Measurements from ENCODE around the gene AKT1S1. TPM values are rescaled to one million over a fixed set of nuclear protein-coding genes. Genes with fewer than 3 reads are reported as not detected.

AKT1S1 gene
- polyA plus RNA-seq, 1 donor from 2014 or later, result 5.0 TPM

DNA sequence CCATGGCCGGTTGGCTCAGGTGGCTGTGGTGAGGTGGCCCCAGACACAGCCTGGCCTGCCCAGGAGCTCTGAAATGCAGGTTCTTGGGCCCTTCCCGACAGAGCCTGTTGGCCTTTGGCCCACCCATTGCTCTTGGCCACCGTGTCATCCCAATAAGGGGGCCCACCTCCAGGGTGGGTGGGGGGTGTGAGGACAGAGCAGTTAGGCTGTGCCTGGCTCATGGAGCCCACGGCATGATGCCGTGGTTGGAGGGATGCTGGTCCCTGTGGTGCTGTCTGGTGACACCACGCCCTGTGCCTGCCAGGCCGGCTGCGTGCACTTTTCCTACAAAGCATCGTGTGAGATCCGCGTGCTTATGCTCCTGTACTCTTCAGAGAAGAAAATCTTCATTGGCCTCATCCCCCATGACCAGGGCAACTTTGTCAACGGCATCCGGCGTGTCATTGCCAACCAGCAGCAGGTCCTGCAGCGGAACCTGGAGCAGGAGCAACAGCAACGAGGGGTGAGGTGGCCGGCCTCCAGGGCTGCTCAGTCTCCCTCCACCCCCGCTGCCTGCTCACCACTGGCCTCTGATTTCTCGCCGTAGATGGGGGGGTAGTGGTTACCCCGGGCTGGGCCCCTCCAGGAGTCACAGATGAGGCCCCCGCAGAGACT, 17.3 kb downstream of the AKT1S1 start:
- H3K4me1 Mint-ChIP-seq, result peaks cover 0 to 5% (median 5%) of the 10 kb centered on the region in 3 donors
- H3K27ac Mint-ChIP-seq, result no peak overlapping the region
- peaks cover 10% of the 10 kb centered on the region for H3K36me3 Mint-ChIP-seq
- H3K4me3 Mint-ChIP-seq, result peak overlapping the region in 1 of 4 donors; percentile 48
- no peaks in the 10 kb centered on the region for H3K9me3 Mint-ChIP-seq
- no peaks in the 10 kb centered on the region for H3K27me3 Mint-ChIP-seq

DNA sequence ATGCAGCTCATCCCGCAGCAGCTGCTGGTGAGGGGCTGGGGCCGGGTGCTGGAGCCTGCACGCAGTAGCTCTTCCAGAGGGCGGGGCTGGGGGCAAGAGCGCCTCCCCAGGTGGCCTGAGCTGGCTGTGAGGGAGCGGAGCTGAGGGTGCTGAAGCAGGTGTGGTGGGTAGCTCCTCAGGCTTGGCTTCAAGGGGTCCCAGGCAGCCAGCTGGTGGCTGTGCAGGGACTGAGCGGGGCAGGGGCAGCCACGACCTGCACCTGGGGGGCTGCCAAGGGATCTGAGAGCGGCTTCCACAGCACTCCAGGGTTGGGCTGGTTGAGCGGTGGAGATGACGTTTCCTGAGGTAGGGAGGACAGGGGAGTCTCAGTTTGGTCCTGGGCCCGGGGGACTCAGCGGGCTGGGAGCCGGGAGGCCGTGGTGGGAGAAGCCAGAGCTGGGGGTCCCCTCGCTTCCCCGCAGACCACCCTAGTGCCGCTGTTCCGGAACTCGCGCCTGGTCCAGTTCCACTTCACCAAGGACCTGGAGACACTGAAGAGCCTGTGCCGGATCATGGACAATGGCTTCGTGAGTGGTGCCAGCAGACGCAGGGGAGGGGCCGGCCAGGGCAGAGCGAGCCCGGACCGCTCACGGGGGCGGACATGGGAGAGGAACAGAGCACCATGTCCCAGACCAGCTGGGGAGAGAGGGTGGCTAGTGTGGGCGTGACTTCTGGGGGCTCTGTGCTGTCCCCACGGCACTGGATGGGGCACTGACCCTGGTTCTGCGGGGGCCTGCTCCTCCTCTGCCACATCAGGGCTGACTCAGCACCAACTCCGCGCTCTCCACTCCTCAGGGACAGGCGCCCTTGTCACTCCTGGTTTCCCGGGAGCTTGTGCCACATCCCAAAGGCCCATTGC, 18.8 kb downstream of the AKT1S1 start:
- Mint-ChIP-seq H3K27ac (peak overlapping the region in 1 of 3 donors; percentile 51), H3K4me1 (peaks cover 0 to 7% (median 5%) of the 10 kb centered on the region in 3 donors), H3K36me3 (peaks cover 7% of the 10 kb centered on the region), H3K4me3 (peak overlapping the region in 1 of 4 donors; percentile 29), H3K27me3 (no peaks in the 10 kb centered on the region), H3K9me3 (no peaks in the 10 kb centered on the region)

DNA sequence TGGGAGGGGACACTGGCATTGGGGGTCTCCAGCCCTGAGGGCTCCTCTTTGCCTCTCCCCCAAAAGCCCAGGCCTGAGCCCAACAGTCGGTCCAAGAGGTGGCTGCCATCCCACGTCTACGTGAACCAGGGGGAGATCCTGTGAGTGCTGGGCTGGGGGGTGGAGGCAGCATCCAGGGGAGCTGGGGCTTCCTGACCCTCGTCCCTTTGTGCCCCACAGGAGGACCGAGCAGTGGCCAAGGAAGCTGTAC, 19.4 kb downstream of the AKT1S1 start:
- no peak overlapping the region for H3K4me3 Mint-ChIP-seq
- H3K27me3 Mint-ChIP-seq, result no peaks in the 10 kb centered on the region
- peaks cover under 1 to 6% (median 6%) of the 10 kb centered on the region in 3 donors for H3K4me1 Mint-ChIP-seq
- no peaks in the 10 kb centered on the region for H3K9me3 Mint-ChIP-seq
- no peak overlapping the region for H3K27ac Mint-ChIP-seq
- H3K36me3 Mint-ChIP-seq, result peaks cover 5% of the 10 kb centered on the region

DNA sequence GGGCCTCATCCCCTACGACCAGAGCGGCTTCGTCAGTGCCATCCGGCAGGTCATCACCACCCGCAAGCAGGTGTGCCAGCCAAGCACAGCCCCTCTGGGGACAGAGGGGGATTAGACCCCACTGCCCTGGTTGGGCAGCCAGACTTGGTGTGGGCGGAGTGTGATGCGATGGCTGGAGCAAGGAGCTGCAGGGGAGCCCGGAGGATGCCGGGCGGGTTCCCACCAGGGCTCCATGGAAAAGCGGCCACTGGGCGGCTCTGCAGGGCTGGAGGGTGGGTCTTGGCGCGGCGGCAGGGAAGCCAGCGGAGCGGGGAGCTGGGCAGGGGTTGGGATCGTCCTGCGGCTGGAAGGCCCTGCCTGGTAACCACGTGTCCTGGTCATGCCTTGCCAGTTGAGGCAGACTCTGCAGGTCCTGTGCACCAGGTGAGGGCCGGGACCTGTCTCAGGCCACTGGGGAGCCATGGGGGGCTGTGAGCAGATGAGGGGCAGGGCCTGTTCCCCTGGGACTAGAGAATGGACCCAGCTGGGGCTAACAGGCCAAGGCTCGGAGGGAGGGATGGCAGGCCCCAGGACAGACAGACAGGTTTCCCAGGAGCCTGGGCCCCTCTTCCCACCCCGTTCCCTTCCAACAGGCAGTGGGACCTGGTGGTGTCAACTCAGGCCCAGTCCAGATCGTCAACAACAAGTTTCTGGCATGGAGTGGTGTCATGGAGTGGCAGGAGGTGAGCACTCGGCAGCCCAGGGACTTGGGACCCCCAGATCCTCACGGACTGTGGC, 19.9 kb downstream of the AKT1S1 start:
- H3K9me3 Mint-ChIP-seq, result no peaks in the 10 kb centered on the region
- peak overlapping the region in 1 of 3 donors; percentile 56 for H3K27ac Mint-ChIP-seq
- H3K36me3 Mint-ChIP-seq, result peaks cover 5% of the 10 kb centered on the region
- peaks cover 6 to 11% (median 11%) of the 10 kb centered on the region in 3 donors for H3K4me1 Mint-ChIP-seq
- no peaks in the 10 kb centered on the region for H3K27me3 Mint-ChIP-seq
- H3K4me3 Mint-ChIP-seq, result peak overlapping the region in 1 of 4 donors; percentile 73

DNA sequence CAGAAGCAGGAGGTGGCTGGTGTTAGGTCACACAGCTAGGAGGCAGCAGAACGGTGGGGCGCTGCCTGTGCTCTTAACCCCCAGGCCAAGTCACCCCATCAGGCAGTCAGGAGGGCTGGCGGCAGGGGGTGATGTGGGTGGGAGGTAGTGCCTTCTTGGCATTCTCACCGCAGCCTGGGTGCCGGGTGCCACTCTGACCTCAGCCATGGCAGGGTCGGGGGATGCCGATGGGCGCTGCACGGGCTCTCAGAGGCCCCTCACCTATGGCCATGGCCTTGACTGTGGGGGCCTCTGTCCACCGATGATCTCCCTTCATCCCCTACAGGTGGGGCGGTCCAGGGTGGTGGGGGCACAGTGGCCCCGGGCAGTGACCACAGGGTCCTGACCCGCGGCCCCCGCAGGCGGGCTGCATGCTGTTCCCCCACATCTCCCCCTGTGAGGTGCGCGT, 20.6 kb downstream of the AKT1S1 start:
- Mint-ChIP-seq H3K27ac (peak overlapping the region in 2 of 3 donors; percentile 50 to 56), H3K4me1 (peaks cover 10 to 13% (median 13%) of the 10 kb centered on the region in 3 donors), H3K27me3 (no peaks in the 10 kb centered on the region), H3K4me3 (peak overlapping the region in 1 of 4 donors; percentile 73), H3K9me3 (no peaks in the 10 kb centered on the region), H3K36me3 (peaks cover 3% of the 10 kb centered on the region)

DNA sequence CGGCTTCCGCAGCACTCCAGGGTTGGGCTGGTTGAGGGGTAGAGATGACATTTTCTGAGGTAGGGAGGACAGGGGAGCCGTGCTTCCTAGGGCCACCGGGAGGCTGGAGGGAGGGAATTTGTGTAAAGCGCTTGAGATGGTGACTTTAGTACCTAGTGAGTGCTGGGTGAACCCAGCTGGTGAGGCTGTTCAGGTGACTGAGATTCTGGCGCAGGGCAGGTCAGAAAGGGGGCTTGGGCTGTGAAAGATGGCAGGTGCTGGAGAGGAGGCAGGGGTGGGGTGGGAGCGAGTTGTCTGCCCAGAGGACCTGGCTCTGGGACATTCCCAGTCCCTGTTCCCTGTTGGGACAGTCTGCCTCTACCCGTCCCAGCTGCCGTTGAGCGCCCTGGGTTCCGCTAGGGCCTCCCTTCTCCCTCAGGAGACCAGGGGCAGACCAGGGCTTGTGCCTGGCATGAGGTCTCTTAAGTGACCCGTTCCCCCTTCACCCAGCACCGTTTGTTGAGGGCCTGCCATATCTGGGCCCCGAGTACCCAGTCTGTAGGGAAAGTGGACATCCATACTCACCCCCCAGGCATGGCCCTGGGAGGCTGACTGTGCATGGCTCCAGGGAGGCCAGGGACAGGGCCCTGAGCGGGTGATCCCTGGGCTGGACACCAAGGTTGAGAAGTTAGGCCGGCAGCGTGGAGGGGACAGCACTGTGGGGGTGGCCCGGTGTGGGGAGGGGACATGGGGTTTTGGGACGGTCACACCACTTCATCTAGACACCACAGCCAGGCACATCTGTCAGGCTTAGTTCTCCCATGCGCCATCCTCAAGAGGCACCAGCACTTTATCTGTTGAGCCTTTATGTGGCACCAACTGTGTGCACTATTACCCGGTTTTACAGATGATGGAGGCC, 21.2 kb downstream of the AKT1S1 start:
- H3K4me1 Mint-ChIP-seq, result peaks cover 10 to 13% (median 13%) of the 10 kb centered on the region in 3 donors
- peaks cover 2% of the 10 kb centered on the region for H3K36me3 Mint-ChIP-seq
- peak overlapping the region in 2 of 3 donors; percentile 56 to 70 for H3K27ac Mint-ChIP-seq
- peak overlapping the region in 1 of 4 donors; percentile 73 for H3K4me3 Mint-ChIP-seq
- H3K27me3 Mint-ChIP-seq, result no peaks in the 10 kb centered on the region
- no peaks in the 10 kb centered on the region for H3K9me3 Mint-ChIP-seq

DNA sequence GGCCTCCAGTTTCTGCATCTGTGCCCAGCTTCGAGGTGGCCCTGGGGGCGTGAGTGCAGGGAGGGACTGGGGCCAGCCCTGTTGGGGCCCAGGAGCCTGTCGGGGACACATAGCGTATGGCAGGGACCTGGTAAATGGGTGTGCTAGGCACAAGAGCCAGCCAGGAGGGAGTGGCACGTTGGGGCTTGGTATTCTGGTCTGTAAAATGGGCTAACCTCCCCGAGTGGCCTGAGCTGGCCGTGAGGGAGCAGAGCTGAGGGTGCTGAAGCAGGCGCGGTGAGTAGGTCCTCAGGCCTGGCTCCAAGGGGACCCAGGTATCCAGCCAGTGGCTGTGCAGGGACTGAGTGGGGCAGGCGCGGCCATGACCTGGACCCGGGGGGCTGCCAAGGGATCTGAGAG, 21.9 kb downstream of the AKT1S1 start:
- Mint-ChIP-seq H3K27me3 (no peaks in the 10 kb centered on the region), H3K27ac (peak overlapping the region in 2 of 3 donors; percentile 35 to 70), H3K36me3 (peaks cover 2% of the 10 kb centered on the region), H3K4me3 (peak overlapping the region in 1 of 4 donors; percentile 73), H3K9me3 (no peaks in the 10 kb centered on the region), H3K4me1 (peaks cover 11 to 13% (median 13%) of the 10 kb centered on the region in 3 donors)

DNA sequence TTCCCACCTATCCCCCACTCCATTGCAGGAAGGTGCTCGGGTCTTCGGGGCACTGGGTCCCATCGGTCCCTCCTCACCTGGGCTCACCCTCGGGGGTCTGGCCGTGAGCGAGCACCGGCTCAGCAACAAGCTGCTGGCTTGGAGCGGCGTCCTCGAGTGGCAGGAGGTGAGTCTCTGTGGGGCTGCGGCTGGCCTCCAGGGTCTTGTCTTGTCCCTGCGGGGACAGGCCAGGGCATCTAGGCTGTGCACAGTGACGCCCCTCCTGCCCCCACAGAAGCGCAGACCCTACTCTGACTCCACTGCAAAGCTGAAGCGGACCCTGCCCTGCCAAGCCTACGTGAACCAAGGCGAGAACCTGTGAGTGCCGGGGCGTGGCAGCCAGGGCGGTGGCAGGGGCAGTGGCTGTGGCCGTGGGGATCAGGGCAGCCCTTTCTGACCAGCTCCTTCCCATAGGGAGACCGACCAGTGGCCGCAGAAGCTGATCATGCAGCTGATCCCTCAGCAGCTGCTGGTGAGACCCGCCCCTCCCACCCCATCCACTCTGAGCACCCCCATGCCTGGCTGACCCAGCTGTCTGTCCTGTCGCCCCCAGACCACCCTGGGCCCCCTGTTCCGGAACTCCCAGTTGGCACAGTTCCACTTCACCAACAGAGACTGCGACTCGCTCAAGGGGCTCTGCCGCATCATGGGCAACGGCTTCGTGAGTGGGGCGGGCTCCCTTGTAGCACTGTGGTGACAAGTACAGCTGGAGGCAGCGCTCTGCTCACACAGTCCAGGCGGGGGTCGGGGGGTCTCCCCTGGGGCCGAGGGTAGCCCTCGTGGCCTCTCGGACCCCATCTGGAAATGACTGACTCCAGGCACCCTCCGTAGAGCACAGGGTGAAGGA, 22.5 kb downstream of the AKT1S1 start:
- H3K4me3 Mint-ChIP-seq, result no peak overlapping the region
- H3K9me3 Mint-ChIP-seq, result no peaks in the 10 kb centered on the region
- no peaks in the 10 kb centered on the region for H3K27me3 Mint-ChIP-seq
- peaks cover 2% of the 10 kb centered on the region for H3K36me3 Mint-ChIP-seq
- H3K4me1 Mint-ChIP-seq, result peaks cover 13 to 19% (median 16%) of the 10 kb centered on the region in 3 donors
- peak overlapping the region in 1 of 3 donors; percentile 89 for H3K27ac Mint-ChIP-seq

DNA sequence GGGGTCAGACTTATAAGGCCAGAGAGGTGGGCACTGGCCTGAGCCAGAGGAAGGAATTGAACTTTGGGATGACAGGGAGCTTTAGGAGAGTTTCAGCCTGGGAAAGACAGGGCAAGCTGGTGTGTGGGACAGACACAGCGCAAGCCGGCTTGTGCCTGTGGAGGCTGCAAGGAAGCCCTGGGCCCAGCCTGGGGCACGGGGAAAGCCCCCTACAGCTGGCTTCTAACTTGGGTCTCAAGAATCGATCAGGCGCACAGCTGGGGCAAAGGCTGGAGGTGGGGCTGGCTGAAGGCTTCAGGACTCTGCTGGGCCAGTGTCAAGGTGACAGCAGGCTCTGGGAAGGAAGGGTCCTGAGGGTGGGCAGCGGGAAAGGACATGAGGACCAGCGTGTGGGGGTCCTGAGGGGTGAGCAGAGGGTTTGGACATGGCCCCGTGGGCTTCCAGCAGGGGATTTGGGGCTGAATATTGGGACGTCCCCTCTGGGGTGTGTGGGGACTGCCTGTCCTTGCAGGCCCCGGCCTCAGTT, 23.2 kb downstream of the AKT1S1 start:
- H3K27ac Mint-ChIP-seq, result peak overlapping the region in 1 of 3 donors; percentile 89
- peaks cover 13 to 23% (median 16%) of the 10 kb centered on the region in 3 donors for H3K4me1 Mint-ChIP-seq
- H3K27me3 Mint-ChIP-seq, result no peaks in the 10 kb centered on the region
- H3K4me3 Mint-ChIP-seq, result peak overlapping the region in 2 of 4 donors; percentile 76 to 93
- peaks cover 0 to 3% (median 0%) of the 10 kb centered on the region in 3 donors for H3K9me3 Mint-ChIP-seq
- H3K36me3 Mint-ChIP-seq, result peaks cover 2% of the 10 kb centered on the region

DNA sequence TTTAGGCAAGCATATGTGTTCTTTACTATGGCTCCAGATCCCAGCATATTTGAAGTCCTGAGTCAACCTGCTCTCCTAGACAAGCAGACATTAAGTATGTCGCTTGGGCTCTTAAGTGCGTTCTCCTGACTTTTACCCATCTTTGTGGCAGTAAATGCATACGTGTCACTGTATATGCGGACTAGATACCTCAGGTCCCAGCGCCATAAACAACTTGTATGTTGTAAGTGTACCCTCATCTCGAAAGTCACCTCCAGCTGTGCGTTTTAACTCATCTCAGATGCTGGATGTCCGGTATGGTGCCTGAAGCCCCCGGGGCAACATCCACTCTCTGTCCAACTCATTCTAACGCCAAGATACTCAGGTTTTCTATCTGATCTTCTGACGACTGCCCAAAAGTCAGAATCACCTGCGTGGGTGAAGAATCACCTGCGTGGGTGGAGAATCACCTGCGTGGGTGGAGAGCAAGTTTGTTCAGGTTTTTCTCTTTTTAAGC, 24.5 kb downstream of the AKT1S1 start:
- Mint-ChIP-seq H3K9me3 (peaks cover 0 to 3% (median 0%) of the 10 kb centered on the region in 3 donors), H3K4me1 (peaks cover 13 to 31% (median 22%) of the 10 kb centered on the region in 3 donors), H3K4me3 (peak overlapping the region; percentile 85 to 95 (median 93)), H3K27me3 (no peaks in the 10 kb centered on the region), H3K36me3 (peaks cover 2% of the 10 kb centered on the region), H3K27ac (peak overlapping the region; percentile 67 to 89 (median 71))

DNA sequence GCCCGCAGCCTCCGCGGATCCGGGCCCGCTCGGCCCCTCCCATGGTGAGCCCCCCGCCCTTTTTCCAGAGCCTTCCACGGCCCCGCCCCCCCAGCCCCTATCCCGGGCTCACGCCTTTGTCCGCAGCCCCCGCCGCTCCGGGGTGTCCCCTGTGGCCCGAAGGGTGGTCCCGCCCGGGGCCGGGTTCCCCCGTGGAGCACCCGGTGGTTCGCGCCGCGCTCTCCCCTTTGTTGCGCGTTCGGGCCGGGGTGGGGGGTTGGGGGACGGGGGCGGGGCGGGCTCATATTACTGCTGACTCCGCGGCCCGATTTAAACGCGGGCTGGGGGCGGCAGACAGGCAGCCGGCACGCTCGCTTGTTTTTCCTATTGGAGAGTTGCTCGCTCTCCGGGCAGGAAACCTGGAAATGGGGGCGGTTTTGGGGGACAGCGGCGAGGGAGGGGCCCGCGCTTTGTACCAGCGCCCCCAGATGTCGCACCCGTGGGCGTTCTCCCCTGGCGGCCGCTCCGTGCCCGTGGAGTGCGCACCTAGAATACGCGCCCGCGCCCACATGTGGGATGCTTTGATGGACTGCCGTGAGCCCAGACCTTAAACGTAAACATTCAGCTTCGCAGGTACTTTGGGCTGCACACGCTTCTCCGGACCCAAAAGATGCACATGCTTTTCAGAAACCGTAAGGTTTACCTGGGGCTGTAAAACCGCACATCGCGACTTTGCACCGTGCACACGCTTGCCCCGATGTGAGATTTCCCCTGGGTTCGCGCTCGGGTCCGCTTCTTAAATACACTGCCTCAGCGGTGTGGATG, 25.5 kb downstream of the AKT1S1 start:
- peaks cover 13 to 31% (median 22%) of the 10 kb centered on the region in 3 donors for H3K4me1 Mint-ChIP-seq
- peaks cover 0 to 3% (median 0%) of the 10 kb centered on the region in 3 donors for H3K9me3 Mint-ChIP-seq
- peak overlapping the region; percentile 85 to 95 (median 93) for H3K4me3 Mint-ChIP-seq
- peaks cover 2% of the 10 kb centered on the region for H3K36me3 Mint-ChIP-seq
- H3K27me3 Mint-ChIP-seq, result no peaks in the 10 kb centered on the region
- peak overlapping the region; percentile 67 to 89 (median 71) for H3K27ac Mint-ChIP-seq
